Measurements from ENCODE around the gene DUSP9.

DNA sequence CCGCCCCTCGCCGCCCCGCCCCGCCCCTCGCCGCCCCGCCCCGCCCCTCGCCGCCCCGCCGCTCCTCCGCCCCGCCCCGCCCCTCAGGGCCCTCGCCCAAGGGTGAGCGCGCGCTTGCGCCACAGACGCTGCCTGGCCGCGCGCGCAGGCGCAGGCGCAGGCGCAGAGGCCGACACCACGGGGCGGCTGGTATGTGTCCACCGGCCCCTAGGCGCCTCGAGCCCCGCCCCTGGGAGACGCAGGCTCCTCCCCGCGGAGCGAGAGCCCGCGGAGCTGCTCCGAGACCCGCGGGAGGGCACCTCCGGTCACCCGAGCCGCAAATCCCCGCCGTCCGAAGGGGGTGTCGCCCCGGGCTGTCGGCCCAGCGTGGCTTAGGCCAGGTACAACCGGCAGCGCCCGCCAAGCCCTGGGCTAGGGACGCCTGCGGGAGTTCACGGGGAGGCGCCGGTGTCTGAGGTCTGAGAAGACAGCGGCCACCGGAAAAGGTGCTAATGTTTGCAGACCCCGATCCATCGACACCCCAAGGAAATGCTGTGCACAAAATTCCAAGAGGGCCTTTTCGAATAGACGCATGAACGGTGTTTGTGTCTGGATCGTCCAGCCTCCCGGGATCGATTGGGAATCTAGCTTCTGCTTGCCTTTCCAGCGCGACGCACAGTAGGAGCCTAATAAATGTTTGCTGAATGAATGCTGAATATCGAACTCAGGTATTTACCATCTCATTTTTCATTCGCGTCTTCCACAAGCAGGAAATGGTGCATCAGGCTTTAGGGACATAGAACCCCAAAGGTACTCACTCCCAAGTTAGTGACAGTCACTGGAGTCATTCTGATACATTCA is 47.6 kb upstream of the DUSP9 start:
- TF ChIP-seq EZH2 (IDR thresholded peaks at IDR 0.05; ENCODE audit: borderline replicate concordance) (no peak), EZH2phosphoT487 (IDR thresholded peaks at IDR 0.05; ENCODE audit: low read depth, severe bottlenecking, unreplicated experiment) (no peak)
- TF ChIP-seq, protein P1, sequence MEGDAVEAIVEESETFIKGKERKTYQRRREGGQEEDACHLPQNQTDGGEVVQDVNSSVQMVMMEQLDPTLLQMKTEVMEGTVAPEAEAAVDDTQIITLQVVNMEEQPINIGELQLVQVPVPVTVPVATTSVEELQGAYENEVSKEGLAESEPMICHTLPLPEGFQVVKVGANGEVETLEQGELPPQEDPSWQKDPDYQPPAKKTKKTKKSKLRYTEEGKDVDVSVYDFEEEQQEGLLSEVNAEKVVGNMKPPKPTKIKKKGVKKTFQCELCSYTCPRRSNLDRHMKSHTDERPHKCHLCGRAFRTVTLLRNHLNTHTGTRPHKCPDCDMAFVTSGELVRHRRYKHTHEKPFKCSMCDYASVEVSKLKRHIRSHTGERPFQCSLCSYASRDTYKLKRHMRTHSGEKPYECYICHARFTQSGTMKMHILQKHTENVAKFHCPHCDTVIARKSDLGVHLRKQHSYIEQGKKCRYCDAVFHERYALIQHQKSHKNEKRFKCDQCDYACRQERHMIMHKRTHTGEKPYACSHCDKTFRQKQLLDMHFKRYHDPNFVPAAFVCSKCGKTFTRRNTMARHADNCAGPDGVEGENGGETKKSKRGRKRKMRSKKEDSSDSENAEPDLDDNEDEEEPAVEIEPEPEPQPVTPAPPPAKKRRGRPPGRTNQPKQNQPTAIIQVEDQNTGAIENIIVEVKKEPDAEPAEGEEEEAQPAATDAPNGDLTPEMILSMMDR (IDR thresholded peaks at IDR 0.05; ENCODE audit: poor library complexity): no peak
